ACHN (cell line): ENCODE measurements around the gene RAB31.
"Not testable (repeated sequence)": the region's sequence is repeated elsewhere in the genome, so short reads cannot be mapped to it uniquely, and the experiment has no call there.

Source experiments
- DNase-seq: peaks from one replicate; pipeline ENCODE4 v3.0.0-alpha.2; 2015
- in situ Hi-C: cut with HindIII; loops from 2 replicates; pipeline ENCODE4 v1.10.0; 2017; ENCODE audit warnings: low sequenced_read_pairs, low pct_ligation_motif_present, low pct_unique_long_range_greater_than_20kb

The RAB31 gene

DNA sequence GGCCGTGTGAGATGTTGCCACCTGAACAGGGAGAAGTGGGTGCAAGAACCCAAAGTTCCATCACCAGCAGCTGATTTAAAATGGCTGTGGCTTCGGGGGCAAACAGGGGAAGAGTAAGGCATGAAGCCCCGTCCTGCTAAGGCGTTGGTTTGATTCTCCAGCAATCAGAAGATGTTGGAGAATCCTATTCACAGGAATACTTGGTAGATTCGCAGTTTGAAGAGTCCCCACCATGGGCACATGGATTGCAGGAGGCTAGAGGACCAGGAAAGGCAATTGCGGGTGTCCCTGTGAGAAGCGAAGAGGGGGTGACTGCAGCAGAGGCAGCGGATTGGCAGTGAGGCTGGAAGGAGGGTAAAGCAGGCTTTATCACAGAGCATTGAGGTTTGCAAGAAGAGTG is 131.1 kb downstream of the RAB31 start:
- in situ Hi-C loops, result no loop called here
- DNase-seq, result no peak

DNA sequence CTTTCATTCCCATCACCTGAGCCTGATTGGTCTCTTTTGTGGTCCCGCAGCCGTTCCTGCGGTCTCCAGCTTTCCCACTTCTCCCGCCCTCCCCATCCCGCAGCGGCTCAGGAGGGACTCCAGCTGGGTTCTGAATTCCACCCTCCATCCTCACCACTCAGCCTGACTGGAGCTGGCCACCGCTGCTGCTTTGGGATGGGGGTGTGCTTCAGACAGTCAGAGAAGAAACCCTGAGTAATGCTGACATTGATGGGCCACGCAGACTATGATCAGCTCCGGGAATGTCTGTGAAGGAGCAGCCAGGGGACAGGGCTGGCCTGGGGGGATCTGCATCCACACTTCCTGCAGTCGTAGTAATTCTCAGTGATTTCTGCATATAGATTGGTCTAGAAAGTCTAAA is 131.8 kb downstream of the RAB31 start:
- no peak for DNase-seq
- in situ Hi-C loops, result no loop called here

DNA sequence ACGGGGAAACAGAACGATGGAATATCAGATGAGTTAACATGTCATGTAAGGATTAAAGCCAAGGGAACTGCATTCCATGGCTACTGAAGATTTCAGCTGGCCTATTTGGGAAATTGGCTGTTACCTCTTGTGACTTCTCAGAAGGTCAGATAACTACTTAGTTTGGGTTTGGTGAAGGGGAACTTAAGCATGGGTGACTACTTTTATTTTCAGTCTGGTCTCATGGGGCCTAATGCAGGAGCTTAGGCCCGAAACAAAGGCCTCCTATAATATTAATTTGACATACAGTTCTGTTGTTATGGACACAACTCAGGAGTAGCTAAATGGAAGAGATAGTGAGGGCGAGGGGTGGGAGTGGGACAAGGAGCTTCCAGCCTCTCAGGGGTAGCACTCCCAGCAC is 133.7 kb downstream of the RAB31 start:
- DNase-seq, result no peak
- in situ Hi-C loops, result no loop called here

DNA sequence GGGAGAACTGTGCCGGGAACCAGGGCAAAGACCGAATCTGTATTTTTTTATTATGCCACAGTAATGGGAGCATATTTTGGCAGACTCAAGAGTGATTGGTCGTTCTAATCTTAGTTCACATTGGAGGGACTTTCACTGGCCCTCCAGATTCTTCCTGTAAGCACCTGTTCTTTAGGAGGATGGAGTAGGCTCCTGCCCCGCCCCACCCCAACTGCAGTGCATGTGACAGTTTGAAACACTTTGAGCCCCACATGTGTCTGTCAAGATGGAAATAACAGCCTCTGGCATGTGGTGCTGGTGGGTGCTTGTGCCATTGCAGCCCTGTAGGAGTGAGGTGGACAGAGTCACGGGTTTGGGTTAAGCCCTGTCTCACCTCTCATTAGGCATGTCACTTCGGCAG is 134.3 kb downstream of the RAB31 start:
- no peak for DNase-seq
- in situ Hi-C loops, result no loop called here

- DNase-seq, result no peak
- in situ Hi-C loops, result no loop called here
Measured at GRCh38 chr18:9845256-9845655, 137.2 kb downstream of the RAB31 start.

DNA sequence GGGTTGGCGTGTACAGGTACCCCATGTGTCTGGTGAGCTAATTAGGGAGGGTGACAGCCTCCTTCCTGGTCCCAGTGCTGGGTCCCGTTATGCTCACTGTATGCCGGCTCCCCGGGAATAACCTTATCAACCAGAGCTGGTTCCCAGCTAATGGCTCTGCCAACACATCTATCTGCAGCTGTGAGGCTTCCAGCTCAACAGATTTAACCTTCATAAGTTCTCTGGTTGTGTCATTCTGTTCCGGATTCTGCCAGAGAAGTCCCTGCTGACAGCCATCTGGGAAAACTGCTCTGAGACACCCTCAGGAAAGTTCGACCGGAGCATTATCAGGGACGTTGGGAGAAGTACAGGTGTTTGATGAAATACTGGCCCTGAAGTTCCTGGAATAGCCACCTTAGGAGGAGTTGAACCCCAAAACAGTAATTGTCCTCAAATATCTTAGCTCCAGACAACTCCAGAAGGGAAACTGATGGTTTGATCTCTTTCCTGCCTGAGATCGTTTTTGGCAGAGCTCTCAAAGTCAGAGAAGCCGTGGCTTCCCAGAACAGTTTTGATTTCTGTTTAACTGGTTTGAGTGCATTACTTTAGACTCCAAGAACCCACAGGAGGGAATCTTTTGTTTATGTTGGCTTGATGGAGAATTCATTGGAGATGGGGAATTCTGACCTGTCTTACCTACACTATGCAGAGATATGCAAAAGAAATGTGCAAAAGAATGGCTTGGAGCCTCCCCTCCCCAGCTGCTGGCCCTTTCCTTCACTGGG is 138.2 kb downstream of the RAB31 start:
- DNase-seq, result no peak
- in situ Hi-C loops, result no loop called here

DNA sequence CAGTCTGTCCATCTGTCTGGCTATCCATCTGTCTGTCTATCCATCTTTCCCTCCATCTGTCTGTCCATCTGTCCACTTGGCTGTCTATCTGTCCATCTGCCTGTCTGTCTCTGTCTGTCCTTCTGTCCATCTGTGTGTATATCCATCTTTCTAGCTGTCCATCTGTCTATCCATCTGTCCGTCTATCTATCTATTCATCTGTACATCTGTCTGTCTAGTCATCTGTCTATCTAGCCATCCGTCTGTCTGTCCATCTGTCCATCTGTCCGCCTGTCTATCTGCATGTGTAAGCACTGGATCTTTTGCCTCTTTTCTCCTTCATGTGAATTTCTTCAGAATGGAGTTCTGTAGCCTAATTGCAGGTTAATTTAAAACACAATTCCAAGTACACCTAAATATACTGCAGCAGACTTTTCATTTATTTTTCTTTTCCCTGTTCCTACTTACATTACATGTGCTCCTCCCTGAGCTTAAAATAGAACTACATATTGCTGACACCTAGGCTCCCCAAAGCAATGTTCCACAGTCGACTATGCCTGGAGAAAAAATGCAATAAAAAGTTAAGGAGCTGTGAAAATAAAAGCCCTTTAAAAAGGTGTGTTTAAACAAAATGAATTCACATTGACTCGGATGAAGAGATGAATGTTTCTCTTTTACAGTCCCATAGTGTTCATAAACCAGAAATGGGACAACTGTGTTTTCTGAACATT is 140.2 kb downstream of the RAB31 start:
- in situ Hi-C loops, result no loop called here
- no peak for DNase-seq

DNA sequence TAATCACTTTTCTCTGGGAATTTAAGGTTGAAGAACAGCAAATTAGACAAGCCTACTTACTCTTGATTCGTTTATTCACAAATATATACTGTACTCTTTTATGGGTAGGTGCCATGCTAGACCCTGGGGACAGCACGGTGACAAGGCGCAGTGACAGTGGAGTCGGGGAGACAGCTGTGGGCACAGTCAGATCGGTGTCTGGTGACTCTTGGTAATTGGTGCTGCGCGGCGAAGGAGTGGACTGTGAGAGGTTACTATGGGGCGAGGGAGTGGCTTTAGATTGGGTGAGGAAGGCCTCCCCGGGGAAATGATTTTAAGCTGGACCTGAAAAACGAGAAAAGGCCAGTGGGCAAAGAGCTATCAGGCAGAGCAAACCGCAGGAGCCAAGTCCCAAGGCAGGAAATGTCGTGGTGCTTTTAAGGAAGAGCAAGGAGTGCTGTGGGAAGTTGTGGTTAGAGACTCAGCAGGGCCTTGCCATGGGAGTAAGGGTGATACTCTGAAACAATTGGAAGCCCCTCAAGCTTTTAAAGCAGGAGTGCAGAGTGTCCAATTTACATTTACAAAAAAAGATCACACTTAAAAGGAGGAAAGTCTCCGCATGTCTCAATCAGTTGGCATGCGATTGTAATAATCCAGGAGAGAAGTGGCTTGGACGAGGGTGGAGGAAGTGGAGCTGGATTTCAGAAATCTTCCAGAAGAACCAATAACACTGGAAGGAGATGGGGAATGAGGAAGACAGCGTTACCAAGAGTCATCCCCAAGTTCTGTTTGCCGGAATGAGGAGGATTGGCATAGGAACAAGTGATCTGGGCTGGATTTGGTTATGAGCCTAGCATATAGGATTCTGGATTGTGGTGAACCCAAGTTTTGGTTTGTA is 141.5 kb downstream of the RAB31 start:
- in situ Hi-C loops, result no loop called here
- no peak for DNase-seq

DNA sequence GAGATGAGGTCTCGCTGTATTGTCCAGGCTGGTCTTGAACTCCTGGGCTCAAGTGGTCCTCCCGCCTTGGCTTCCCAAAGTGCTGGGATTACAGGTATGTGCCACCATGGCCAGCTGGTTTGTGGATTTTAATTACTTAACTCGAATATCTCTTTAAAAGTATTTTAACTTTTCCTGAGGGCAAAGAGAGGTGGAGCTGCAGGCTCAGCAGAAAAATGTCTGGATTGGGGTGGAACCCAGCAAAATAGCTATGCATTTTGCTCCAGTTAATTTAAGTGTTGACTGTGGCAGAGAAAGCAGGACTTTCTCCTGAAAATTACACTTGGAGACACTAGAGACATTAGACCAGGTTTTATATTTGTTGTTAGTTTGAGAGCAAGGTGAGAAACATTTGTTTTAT is 142.2 kb downstream of the RAB31 start:
- in situ Hi-C loops, result no loop called here
- no peak for DNase-seq

DNA sequence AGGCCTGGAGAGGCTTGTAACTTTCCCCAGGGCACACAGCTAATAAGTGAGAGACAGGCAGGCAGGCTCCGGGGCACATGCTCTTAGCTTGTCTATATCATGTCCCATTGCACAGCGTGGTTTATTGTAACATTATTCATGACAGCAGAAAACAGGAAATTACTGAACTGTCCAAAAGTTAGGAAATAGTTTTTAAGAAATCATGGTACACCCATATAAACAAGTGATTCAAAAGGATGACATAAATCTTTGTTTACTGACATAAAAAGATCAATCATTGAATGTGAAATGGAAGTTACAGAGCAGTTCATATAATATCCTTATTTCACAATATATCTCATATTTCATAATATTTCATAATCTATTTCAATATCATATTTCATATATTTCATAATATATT is 143.4 kb downstream of the RAB31 start:
- no peak for DNase-seq
- in situ Hi-C loops, result no loop called here

GRCh38 chr18:9852266-9853081 is 144.4 kb downstream of the RAB31 start:
- in situ Hi-C loops, result no loop called here
- DNase-seq, result no peak

GRCh38 chr18:9854801-9855676 is 146.9 kb downstream of the RAB31 start:
- in situ Hi-C loops, result no loop called here
- no peak for DNase-seq

- in situ Hi-C loops, result no loop called here
- peak; percentile 84 for DNase-seq
Measured at GRCh38 chr18:9855681-9856080, 147.6 kb downstream of the RAB31 start.

DNA sequence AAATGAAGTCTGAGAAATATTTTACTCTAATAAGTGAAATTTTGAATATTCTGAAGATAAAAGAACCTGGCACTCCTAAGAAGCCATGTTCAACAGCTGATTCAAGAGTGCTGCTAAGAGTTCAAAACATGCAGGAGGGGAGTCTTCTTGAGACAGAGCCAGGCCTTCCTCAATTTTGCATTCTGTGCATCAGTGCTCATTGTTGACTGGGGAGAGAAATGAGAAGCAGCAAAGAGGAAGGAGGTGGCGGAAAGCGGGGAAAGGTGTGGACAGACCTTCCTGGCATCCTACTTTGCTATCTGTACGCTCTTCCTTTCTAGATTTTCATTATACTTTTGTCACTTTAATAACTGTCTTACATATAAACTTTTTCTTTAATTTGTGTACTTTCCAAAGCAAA is 148.0 kb downstream of the RAB31 start:
- in situ Hi-C loops, result no loop called here
- no peak for DNase-seq

GRCh38 chr18:9857479-9857998 is 149.4 kb downstream of the RAB31 start:
- DNase-seq, result not testable (repeated sequence)

GRCh38 chr18:9858642-9859041 is 150.5 kb downstream of the RAB31 start:
- DNase-seq, result no peak
- in situ Hi-C loops, result no loop called here

More at GRCh38 chr18:9857479-9857998, 149.4 kb downstream of the RAB31 start:
- in situ Hi-C loops, result not testable (repeated sequence)

GRCh38 chr18:9859232-9859631 is 151.1 kb downstream of the RAB31 start:
- in situ Hi-C loops, result no loop called here
- DNase-seq, result no peak
